Spleen (tissue), 7 donors: Measurements from ENCODE around the gene HS6ST2.

Source experiments
- POLR2A ChIP-seq, 3 donors: fragments of 450-650 bp; IDR thresholded peaks; one replicate each; pipeline ENCODE4 v1.5.1; 2017; ENCODE audit warnings: antibody characterized with exemption in 3 of 3, mild to moderate bottlenecking in 1 of 3
- POLR2AphosphoS5 ChIP-seq, 3 donors: sonication (generic); formaldehyde crosslinking; IDR thresholded peaks; one replicate each; pipeline ENCODE4 v1.5.1; 2017; ENCODE audit warnings: antibody characterized with exemption in 3 of 3
- TF ChIP-seq, protein P1 (sequence below), 11 experiments: fragments of 200-600 bp in 7 of 11; fragments of 450-650 bp in 4 of 11; sonication (generic) in 4 of 11; IDR thresholded peaks in 8 of 11; conservative IDR thresholded peaks in 3 of 11; 1 replicate in 7 of 11; 2 replicates in 4 of 11; pipeline versions ENCODE4 v1.4.0 to v1.8.0; 2016 to 2021; ENCODE audit warnings: antibody characterized with exemption in 11 of 11, inconsistent platforms in 4 of 11, mild to moderate bottlenecking in 1 of 11
- donor health status: DM: no; HTN: no; CAD: no; lungs with moderate emphysema.
- donor health status: DM: no; HTN: no; CAD: no.
- donor health status: DM: no; HTN: no; CAD: no.

DNA sequence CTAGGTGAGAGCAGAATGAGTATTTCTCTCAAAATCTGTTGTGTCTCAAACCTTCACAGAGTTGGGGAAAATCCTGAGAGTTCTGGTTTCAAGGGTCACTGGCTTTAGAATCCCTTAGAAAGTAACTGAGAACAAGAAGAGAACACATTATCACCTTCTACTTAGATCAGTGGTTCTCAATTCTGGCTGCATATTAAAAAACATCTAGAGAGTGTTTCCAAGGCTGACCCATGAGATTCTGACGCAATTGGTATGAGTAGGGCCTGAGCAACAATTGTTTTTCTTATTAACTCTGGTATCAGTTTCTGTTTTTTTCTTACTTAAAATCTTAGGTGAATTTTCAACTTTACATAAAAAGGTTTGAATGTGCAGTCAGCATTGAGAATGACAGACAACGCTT lies 212.8 kb downstream of the HS6ST2 start:
- TF ChIP-seq POLR2AphosphoS5 (IDR thresholded peaks at IDR 0.05), result no peak
- TF ChIP-seq, protein P1, sequence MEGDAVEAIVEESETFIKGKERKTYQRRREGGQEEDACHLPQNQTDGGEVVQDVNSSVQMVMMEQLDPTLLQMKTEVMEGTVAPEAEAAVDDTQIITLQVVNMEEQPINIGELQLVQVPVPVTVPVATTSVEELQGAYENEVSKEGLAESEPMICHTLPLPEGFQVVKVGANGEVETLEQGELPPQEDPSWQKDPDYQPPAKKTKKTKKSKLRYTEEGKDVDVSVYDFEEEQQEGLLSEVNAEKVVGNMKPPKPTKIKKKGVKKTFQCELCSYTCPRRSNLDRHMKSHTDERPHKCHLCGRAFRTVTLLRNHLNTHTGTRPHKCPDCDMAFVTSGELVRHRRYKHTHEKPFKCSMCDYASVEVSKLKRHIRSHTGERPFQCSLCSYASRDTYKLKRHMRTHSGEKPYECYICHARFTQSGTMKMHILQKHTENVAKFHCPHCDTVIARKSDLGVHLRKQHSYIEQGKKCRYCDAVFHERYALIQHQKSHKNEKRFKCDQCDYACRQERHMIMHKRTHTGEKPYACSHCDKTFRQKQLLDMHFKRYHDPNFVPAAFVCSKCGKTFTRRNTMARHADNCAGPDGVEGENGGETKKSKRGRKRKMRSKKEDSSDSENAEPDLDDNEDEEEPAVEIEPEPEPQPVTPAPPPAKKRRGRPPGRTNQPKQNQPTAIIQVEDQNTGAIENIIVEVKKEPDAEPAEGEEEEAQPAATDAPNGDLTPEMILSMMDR (IDR thresholded peaks at IDR 0.05 in 8 of 11, conservative IDR thresholded peaks at IDR 0.05 in 3 of 11), result no peak
- no peak for TF ChIP-seq POLR2A (IDR thresholded peaks at IDR 0.05)
